Naive thymus-derived CD8-positive, alpha-beta T cell (primary cell): ENCODE data around the gene LBH. TPM values are rescaled to one million over a fixed set of nuclear protein-coding genes. Genes with fewer than 3 reads are reported as not detected.

ENCODE experiments used
- ATAC-seq, 2 donors: fragments of 150-1000 bp; cut with Tn5 transposase in 1 of 2; sonication (Bioruptor Pico), chemical (Tn5 transposase) in 1 of 2; 1 replicate in 1 of 2; 2 replicates in 1 of 2; pipeline ENCODE4 v1.10.0; 2021; ENCODE audit warnings: mild to moderate bottlenecking in 2 of 2, moderate library complexity in 2 of 2
- POLR2A ChIA-PET: fragments of 350-600 bp; sonication (Branson Sonifier 250); formaldehyde crosslinking; loops from one replicate; lab custom pipeline; 2021; ENCODE audit warnings: antibody characterized with exemption; lab: Charles Lee
- DNase-seq, 10 donors: peaks; one replicate each; pipeline versions ENCODE4 v3.0.0 to v3.0.0-alpha.2; 2020 to 2022
- H3K27ac Mint-ChIP-seq, 10 donors: one replicate each; pipeline ENCODE4 v1.8.0; 2020 to 2022; ENCODE audit warnings: mild to moderate bottlenecking in 10 of 10, mixed read lengths in 10 of 10, moderate library complexity in 4 of 10, inconsistent platforms in 1 of 10
- H3K27me3 Mint-ChIP-seq, 5 donors: one replicate each; pipeline ENCODE4 v1.8.0; 2021 to 2022; ENCODE audit warnings: mixed read lengths in 5 of 5
- H3K36me3 Mint-ChIP-seq, 3 donors: one replicate each; pipeline ENCODE4 v1.8.0; 2020 to 2022; ENCODE audit warnings: mixed read lengths in 3 of 3, mild to moderate bottlenecking in 2 of 3, inconsistent platforms in 1 of 3
- H3K4me1 Mint-ChIP-seq, 4 donors: one replicate each; pipeline ENCODE4 v1.8.0; 2021 to 2022; ENCODE audit warnings: mixed read lengths in 4 of 4
- H3K4me3 Mint-ChIP-seq, 10 donors: one replicate each; pipeline ENCODE4 v1.8.0; 2020 to 2022; ENCODE audit warnings: mild to moderate bottlenecking in 10 of 10, mixed read lengths in 10 of 10, moderate library complexity in 6 of 10, inconsistent platforms in 1 of 10
- H3K9me3 Mint-ChIP-seq, 9 donors: one replicate each; pipeline ENCODE4 v1.8.0; 2020 to 2022; ENCODE audit warnings: mixed read lengths in 9 of 9, mild to moderate bottlenecking in 3 of 9, inconsistent platforms in 1 of 9, moderate library complexity in 1 of 9
- polyA plus RNA-seq, 3 donors: library from polyadenylated mRNA; unstranded; fragments of 300-500 nt; fragmentation: Illumina TruSeq; gene quantifications; one replicate each; pipeline ENCODE4 v1.2.3, GENCODE V29; 2021
- total RNA-seq, 8 experiments: library from RNA in 2 of 8; stranded (reverse) in 2 of 8; gene quantifications; one replicate each; pipeline ENCODE4 v1.2.3 and lab custom pipeline; 2021 to 2026

Gene LBH
- total and polyA plus RNA-seq, 5 experiments from 2014 or later = 243 to 573 (median 356) TPM

DNA sequence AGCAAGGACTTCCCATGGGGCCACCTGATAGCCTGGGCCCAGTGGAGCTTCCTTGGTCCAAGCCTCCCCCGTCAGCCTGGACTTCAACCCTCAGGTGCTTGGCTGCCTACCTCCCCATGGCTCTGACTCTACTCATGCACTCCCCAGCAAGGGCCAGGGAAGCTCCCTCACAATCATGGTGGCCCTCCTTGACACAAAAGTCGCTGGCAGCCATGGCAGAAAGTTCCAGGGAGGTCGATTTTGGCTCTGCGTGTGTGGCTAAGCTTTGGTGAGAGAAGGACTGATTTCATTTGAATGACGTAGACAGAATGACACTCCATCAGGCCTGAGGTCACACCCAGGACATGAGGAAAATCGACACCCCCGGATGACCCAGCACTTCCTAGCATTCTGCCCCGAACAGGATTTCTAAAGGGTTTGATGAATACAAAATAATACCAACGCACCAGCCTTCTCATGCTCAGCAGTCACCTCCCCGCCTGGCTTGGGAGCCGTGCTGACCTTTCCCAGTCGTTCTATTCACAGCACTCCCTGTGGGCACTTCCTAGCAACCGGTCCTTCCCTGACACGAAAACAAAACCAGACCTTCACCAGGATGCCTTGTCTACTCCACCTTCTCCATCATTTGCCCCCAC, 52.7 kb downstream of the LBH start:
- H3K27me3 Mint-ChIP-seq = no peaks in the 10 kb centered on the region
- H3K9me3 Mint-ChIP-seq = no peaks in the 10 kb centered on the region
- ATAC-seq = no peak
- no peak overlapping the region for H3K4me3 Mint-ChIP-seq
- H3K27ac Mint-ChIP-seq = peak overlapping the region in 5 of 10 donors; percentile 9 to 72 (median 41)
- H3K4me1 Mint-ChIP-seq = peaks cover 37 to 83% (median 48%) of the 10 kb centered on the region in 4 donors
- no peak for DNase-seq
- POLR2A ChIA-PET = interaction anchor here (0.7 kb wide), 1 partner anchor 44 kb away, joined by 3 read pairs; no protein-coding TSS in a partner anchor
- H3K36me3 Mint-ChIP-seq = no peaks in the 10 kb centered on the region

GRCh38 chr2:30285758-30286157, 54.4 kb downstream of the LBH start:
- no peaks in the 10 kb centered on the region for H3K9me3 Mint-ChIP-seq
- no peaks in the 10 kb centered on the region for H3K27me3 Mint-ChIP-seq
- no peak overlapping the region for H3K4me3 Mint-ChIP-seq
- POLR2A ChIA-PET = no interaction called here
- ATAC-seq (no peak), DNase-seq (no peak)
- H3K4me1 Mint-ChIP-seq = peaks cover 31 to 88% (median 41%) of the 10 kb centered on the region in 4 donors
- no peak overlapping the region for H3K27ac Mint-ChIP-seq
- H3K36me3 Mint-ChIP-seq = no peaks in the 10 kb centered on the region

DNA sequence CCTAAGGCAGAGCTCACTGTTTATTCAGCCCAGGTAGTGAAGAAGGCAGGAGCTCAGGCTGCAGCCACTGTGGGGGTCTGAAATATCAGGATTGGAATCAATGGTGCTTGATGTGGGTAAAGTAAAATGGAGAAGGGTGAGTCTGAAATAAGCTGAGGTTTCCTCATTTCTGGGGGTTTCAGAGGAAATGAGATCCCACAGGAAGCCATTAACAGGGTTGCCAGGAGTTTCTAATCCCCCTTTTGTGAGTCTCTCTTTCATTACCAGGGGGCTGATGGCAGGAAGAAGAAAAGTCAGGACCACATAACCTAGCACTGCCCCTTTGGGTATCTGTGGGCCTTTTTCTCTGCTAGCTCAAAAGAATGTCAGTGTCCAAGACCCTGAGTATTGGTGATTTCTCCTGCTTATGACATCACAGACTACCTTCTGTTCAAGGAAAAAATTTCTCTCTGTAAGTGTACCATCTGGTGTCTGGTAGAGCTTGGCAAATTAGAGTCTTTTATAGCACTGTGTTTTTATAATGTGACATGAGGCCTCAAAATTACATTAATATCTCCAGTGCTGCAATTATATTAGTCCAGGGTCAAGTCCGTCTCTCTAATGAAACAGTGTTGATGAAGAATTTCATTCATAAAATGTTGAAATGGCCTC, 56.0 kb downstream of the LBH start:
- H3K9me3 Mint-ChIP-seq = no peaks in the 10 kb centered on the region
- peak overlapping the region in 7 of 10 donors; percentile 3 to 56 (median 28) for H3K4me3 Mint-ChIP-seq
- H3K27ac Mint-ChIP-seq = peak overlapping the region in 9 of 10 donors; percentile 2 to 78 (median 40)
- no peaks in the 10 kb centered on the region for H3K36me3 Mint-ChIP-seq
- H3K27me3 Mint-ChIP-seq = no peaks in the 10 kb centered on the region
- H3K4me1 Mint-ChIP-seq = peaks cover 28 to 83% (median 36%) of the 10 kb centered on the region in 4 donors
- POLR2A ChIA-PET = interaction anchor here (0.7 to 1.5 kb wide), 3 partner anchors 10 to 136 kb away, joined by 5 read pairs; no protein-coding TSS in a partner anchor
- no peak for DNase-seq
- no peak for ATAC-seq

GRCh38 chr2:30287857-30288513, 56.7 kb downstream of the LBH start:
- Mint-ChIP-seq H3K36me3 (no peaks in the 10 kb centered on the region), H3K27me3 (no peaks in the 10 kb centered on the region), H3K4me1 (peaks cover 25 to 80% (median 32%) of the 10 kb centered on the region in 4 donors), H3K27ac (peak overlapping the region in 9 of 10 donors; percentile 2 to 78 (median 58)), H3K9me3 (no peaks in the 10 kb centered on the region), H3K4me3 (peak overlapping the region in 9 of 10 donors; percentile 16 to 56 (median 26))
- DNase-seq (peak in 1 of 10 donors; percentile 5), ATAC-seq (peak in 1 of 2 donors; percentile 44)
- POLR2A ChIA-PET = interaction anchor here (0.6 to 1.5 kb wide), 5 partner anchors 10 to 181 kb away, joined by 3 to 8 read pairs (median 5); no protein-coding TSS in a partner anchor

- Mint-ChIP-seq H3K4me1 (peaks cover 25 to 80% (median 35%) of the 10 kb centered on the region in 4 donors), H3K9me3 (no peaks in the 10 kb centered on the region), H3K36me3 (no peaks in the 10 kb centered on the region), H3K27me3 (no peaks in the 10 kb centered on the region), H3K27ac (peak overlapping the region in 5 of 10 donors; percentile 17 to 75 (median 64)), H3K4me3 (peak overlapping the region in 3 of 10 donors; percentile 20 to 56 (median 36))
- DNase-seq (no peak), ATAC-seq (no peak)
- POLR2A ChIA-PET = interaction anchor here (0.6 to 0.8 kb wide), 3 partner anchors 14 to 181 kb away, joined by 3 to 8 read pairs (median 3); no protein-coding TSS in a partner anchor
These were observed 57.2 kb downstream of the LBH start for GRCh38 chr2:30288561-30288960.

DNA sequence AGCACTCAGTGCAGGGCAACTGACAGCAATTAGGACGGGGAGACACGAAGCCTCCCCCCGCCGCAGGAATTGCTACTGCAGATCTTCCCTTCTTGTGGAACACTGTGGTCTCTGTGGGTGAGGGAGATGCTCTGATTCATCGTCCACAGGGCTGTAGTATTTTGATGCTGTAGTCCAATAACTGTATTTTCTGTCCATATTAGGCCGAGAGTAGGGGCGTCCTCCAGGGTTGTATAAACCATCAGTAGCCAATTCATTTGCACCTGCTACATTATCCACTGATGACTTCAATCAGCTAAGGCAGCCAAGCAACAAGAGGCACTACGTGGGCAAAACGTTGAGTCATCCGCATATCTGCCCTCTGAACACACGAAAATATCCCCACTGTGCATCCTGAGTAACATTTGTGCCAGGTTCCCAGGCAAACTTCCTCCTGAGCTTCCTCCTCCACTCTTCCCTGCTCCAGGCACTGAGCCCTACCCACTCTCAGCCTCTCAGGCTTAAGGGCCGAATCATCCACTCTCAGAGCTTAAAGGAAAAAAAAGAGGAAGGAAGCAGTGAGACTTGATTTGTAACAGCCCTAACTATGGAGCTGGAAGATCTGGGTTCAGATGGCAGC, 62.1 kb downstream of the LBH start:
- peak overlapping the region in 3 of 10 donors; percentile 11 to 78 (median 61) for H3K27ac Mint-ChIP-seq
- H3K4me1 Mint-ChIP-seq = peaks cover 13 to 64% (median 18%) of the 10 kb centered on the region in 4 donors
- ATAC-seq (no peak), DNase-seq (no peak)
- H3K4me3 Mint-ChIP-seq = peak overlapping the region in 1 of 10 donors; percentile 41
- POLR2A ChIA-PET = interaction anchor here (1.1 to 1.3 kb wide), 3 partner anchors 28 to 128 kb away, joined by 3 to 4 read pairs (median 3); partner anchors contain the start of gene LBH
- peaks cover 0 to 10% (median 2%) of the 10 kb centered on the region in 9 donors for H3K9me3 Mint-ChIP-seq
- H3K36me3 Mint-ChIP-seq = no peaks in the 10 kb centered on the region
- H3K27me3 Mint-ChIP-seq = no peaks in the 10 kb centered on the region

GRCh38 chr2:30294133-30294532, 62.8 kb downstream of the LBH start:
- POLR2A ChIA-PET = interaction anchor here (1.1 to 1.3 kb wide), 3 partner anchors 28 to 127 kb away, joined by 3 to 4 read pairs (median 3); partner anchors contain the start of gene LBH
- DNase-seq (no peak), ATAC-seq (no peak)
- Mint-ChIP-seq H3K36me3 (no peaks in the 10 kb centered on the region), H3K9me3 (peaks cover 0 to 10% (median 2%) of the 10 kb centered on the region in 9 donors), H3K4me1 (peaks cover 9 to 61% (median 13%) of the 10 kb centered on the region in 4 donors), H3K27me3 (no peaks in the 10 kb centered on the region), H3K27ac (peak overlapping the region in 3 of 10 donors; percentile 0 to 78 (median 61)), H3K4me3 (peak overlapping the region in 1 of 10 donors; percentile 41)

GRCh38 chr2:30296496-30296895, 65.2 kb downstream of the LBH start:
- H3K9me3 Mint-ChIP-seq = peaks cover 0 to 10% (median 2%) of the 10 kb centered on the region in 9 donors
- H3K4me3 Mint-ChIP-seq = no peak overlapping the region
- no peaks in the 10 kb centered on the region for H3K27me3 Mint-ChIP-seq
- H3K27ac Mint-ChIP-seq = no peak overlapping the region
- peaks cover 11 to 43% (median 14%) of the 10 kb centered on the region in 4 donors for H3K4me1 Mint-ChIP-seq
- POLR2A ChIA-PET = interaction anchor here (1.3 kb wide), 1 partner anchor 14 kb away, joined by 3 read pairs; no protein-coding TSS in a partner anchor
- H3K36me3 Mint-ChIP-seq = no peaks in the 10 kb centered on the region
- no peak for DNase-seq
- no peak for ATAC-seq

DNA sequence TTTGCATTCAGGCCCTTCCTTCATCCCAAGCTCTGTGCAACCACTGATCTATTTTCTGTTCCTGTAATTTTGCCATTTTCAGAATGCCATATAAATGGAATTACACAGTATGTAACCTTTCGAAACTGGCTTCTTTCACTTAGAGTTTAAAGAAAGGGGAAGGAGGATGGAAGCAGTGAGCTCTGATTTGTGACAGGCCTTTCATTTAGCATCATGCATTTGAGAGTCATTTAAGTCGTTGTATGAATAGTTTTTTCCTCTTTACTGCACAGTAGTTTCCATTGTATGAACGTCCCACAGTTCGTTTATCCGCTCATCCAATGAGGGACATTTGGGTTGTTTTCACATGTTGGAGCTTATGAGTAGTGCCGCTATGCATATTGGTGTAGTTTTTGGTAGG, 67.0 kb downstream of the LBH start:
- no peak for DNase-seq
- Mint-ChIP-seq H3K4me3 (no peak overlapping the region), H3K27me3 (no peaks in the 10 kb centered on the region), H3K27ac (peak overlapping the region in 1 of 10 donors; percentile 4), H3K36me3 (no peaks in the 10 kb centered on the region), H3K4me1 (peaks cover 9 to 46% (median 16%) of the 10 kb centered on the region in 4 donors), H3K9me3 (peaks cover 0 to 10% (median 2%) of the 10 kb centered on the region in 9 donors)
- POLR2A ChIA-PET = interaction anchor here (0.8 to 1.3 kb wide), 2 partner anchors 11 to 27 kb away, joined by 4 to 5 read pairs; no protein-coding TSS in a partner anchor
- no peak for ATAC-seq

DNA sequence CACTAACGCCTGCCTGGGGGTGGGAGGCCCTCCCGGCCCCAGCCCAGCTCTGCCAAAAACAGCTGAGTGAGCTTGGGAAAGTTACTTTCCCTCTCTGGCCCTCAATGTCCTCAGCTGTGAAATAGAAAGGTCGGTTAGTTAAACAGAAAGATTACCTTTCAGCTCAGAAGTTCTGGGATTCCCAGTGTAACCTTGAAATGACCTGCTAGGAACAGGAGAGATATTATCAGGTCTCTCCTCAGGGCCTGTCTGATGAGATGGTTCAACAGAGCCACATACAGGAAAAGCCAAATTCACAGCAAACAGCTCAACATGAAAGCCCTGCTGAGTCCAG, 68.8 kb downstream of the LBH start:
- POLR2A ChIA-PET = interaction anchor here (1.0 to 1.3 kb wide), 2 partner anchors 18 to 61 kb away, joined by 3 read pairs; no protein-coding TSS in a partner anchor
- ATAC-seq (no peak), DNase-seq (no peak)
- Mint-ChIP-seq H3K4me1 (peaks cover 5 to 32% (median 14%) of the 10 kb centered on the region in 4 donors), H3K9me3 (peaks cover 0 to 10% (median 2%) of the 10 kb centered on the region in 9 donors), H3K4me3 (no peak overlapping the region), H3K36me3 (no peaks in the 10 kb centered on the region), H3K27ac (peak overlapping the region in 2 of 10 donors; percentile 28 to 57), H3K27me3 (no peaks in the 10 kb centered on the region)

DNA sequence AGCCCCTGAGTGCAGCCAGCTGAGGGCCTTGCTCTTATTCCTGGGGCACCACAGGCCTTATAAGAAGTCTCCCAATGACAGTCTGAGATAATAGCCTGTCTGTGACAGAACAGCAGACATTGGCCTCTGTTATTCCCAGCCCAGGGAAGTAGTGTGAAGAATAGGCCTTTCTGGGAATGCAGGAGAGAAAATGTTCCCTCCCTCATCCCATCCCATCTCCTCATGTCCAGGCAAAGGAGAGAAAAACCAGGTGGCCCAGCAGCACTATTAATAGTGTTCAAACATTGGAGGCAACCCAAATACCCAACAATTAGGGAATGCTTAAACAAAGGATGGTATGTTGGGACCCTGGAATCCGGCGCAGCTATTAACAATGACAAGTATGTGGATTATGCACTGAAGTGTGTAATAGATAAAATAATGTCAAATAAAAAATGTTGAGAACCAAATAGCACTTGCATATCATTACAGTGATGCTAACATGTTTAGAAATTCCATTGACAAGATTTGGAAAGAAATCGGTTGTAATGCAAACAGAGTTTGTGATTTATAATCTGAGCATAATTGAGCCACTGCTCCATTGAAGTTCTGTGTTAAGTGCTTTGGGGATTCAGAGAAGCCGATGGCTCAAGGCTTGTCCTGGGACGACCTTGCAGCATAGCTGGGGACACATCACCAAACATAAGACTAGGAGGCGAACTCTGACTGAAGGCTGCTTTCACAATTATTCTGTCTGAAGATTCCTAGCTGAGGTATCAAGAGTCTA, 69.3 kb downstream of the LBH start:
- Mint-ChIP-seq H3K4me1 (peaks cover 11 to 32% (median 14%) of the 10 kb centered on the region in 4 donors), H3K4me3 (no peak overlapping the region), H3K27ac (peak overlapping the region in 4 of 10 donors; percentile 15 to 75 (median 34)), H3K9me3 (peaks cover 0 to 10% (median 2%) of the 10 kb centered on the region in 9 donors), H3K36me3 (no peaks in the 10 kb centered on the region), H3K27me3 (no peaks in the 10 kb centered on the region)
- POLR2A ChIA-PET = interaction anchor here (1.0 to 1.3 kb wide), 2 partner anchors 19 to 61 kb away, joined by 3 read pairs; no protein-coding TSS in a partner anchor
- DNase-seq (no peak), ATAC-seq (no peak)
